ENCODE data around the gene ZPBP. TPM values are rescaled to one million over a fixed set of nuclear protein-coding genes. Genes with fewer than 3 reads are reported as not detected.

ZPBP gene
- polyA plus RNA-seq, 1 donor from 2014 or later: not detected

DNA sequence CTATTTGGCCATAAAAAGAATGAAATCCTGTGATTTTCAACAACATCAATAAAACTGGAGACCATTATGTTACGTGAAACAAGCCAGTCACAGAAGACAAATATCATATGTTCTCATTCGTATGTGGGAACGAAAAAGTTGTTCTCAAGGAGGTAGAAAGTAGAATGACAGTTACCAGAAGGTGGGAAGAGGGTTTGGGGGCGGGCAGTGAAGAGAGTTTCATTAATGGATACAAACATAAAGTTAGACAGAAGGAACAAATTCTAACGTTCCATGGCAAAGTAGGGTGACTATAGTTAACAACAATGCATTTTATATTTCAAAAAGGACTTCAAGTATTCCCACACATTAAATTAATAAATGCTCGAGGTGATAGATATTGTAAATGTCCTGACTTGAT is 97.4 kb downstream of the ZPBP start:
- no peaks in the 10 kb centered on the region for H3K36me3 ChIP-seq (ENCODE audit: insufficient read depth, low read length)

DNA sequence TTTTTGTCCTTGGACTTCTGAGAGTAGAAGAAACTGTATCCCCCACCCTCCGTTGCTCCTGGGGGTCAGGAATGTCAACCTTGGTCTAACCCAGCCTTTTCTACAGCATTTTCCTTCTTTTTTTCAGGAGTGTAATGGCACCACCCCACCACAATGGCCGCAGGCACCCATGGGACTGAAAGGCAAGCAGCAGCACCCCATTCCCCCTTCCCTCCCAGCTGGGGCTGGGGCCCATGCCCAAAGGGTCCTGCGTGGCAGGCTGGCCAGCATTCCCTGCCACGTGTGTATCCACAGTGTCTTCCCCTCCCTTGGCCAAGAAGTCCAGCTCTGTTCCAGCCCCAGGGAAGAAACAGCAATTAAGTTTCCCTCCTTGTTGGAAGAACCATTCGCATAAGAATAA is 106.9 kb downstream of the ZPBP start:
- Histone ChIP-seq H3K79me2 (replicated peaks; ENCODE audit: insufficient read depth, low read length) (no peaks in the 10 kb centered on the region), H3K4me2 (ENCODE audit: low read length) (no peak overlapping the region), H3F3A (ENCODE audit: insufficient read depth, low read length, poor library complexity, severe bottlenecking) (no peaks in the 10 kb centered on the region), H3K9me3 (ENCODE audit: low read length) (no peaks in the 10 kb centered on the region), H3K9me2 (ENCODE audit: insufficient read depth, low read length) (no peaks in the 10 kb centered on the region), H3K27me3 (ENCODE audit: insufficient read depth, low read depth, low read length) (no peaks in the 10 kb centered on the region), H3K27ac (ENCODE audit: low read length) (no peak overlapping the region), H3K9ac (ENCODE audit: low read length) (no peak overlapping the region), H2AFZ (ENCODE audit: low read depth, low read length) (no peak overlapping the region), H4K20me1 (ENCODE audit: insufficient read depth) (no peaks in the 10 kb centered on the region), H3K36me3 (ENCODE audit: insufficient read depth, low read length) (no peaks in the 10 kb centered on the region), H3K4me3 (ENCODE audit: low read length) (no peak overlapping the region)
- TF ChIP-seq RAD21 (conservative IDR thresholded peaks at IDR 0.05) (no peak), EP300 (conservative IDR thresholded peaks at IDR 0.05; ENCODE audit: poor library complexity, severe bottlenecking) (no peak), EZH2 (IDR thresholded peaks at IDR 0.05; ENCODE audit: borderline replicate concordance, insufficient read depth, low read length, poor library complexity, severe bottlenecking) (no peak), MXI1 (conservative IDR thresholded peaks at IDR 0.05; ENCODE audit: poor library complexity, severe bottlenecking) (no peak), POLR2AphosphoS5 (IDR thresholded peaks at IDR 0.05) (no peak), TAF1 (IDR thresholded peaks at IDR 0.05; ENCODE audit: low read depth) (no peak), SMC3 (conservative IDR thresholded peaks at IDR 0.05; ENCODE audit: poor library complexity) (no peak)
- TF ChIP-seq, protein P1, sequence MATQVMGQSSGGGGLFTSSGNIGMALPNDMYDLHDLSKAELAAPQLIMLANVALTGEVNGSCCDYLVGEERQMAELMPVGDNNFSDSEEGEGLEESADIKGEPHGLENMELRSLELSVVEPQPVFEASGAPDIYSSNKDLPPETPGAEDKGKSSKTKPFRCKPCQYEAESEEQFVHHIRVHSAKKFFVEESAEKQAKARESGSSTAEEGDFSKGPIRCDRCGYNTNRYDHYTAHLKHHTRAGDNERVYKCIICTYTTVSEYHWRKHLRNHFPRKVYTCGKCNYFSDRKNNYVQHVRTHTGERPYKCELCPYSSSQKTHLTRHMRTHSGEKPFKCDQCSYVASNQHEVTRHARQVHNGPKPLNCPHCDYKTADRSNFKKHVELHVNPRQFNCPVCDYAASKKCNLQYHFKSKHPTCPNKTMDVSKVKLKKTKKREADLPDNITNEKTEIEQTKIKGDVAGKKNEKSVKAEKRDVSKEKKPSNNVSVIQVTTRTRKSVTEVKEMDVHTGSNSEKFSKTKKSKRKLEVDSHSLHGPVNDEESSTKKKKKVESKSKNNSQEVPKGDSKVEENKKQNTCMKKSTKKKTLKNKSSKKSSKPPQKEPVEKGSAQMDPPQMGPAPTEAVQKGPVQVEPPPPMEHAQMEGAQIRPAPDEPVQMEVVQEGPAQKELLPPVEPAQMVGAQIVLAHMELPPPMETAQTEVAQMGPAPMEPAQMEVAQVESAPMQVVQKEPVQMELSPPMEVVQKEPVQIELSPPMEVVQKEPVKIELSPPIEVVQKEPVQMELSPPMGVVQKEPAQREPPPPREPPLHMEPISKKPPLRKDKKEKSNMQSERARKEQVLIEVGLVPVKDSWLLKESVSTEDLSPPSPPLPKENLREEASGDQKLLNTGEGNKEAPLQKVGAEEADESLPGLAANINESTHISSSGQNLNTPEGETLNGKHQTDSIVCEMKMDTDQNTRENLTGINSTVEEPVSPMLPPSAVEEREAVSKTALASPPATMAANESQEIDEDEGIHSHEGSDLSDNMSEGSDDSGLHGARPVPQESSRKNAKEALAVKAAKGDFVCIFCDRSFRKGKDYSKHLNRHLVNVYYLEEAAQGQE (IDR thresholded peaks at IDR 0.05; ENCODE audit: borderline replicate concordance): no peak
- TF ChIP-seq, protein P2, sequence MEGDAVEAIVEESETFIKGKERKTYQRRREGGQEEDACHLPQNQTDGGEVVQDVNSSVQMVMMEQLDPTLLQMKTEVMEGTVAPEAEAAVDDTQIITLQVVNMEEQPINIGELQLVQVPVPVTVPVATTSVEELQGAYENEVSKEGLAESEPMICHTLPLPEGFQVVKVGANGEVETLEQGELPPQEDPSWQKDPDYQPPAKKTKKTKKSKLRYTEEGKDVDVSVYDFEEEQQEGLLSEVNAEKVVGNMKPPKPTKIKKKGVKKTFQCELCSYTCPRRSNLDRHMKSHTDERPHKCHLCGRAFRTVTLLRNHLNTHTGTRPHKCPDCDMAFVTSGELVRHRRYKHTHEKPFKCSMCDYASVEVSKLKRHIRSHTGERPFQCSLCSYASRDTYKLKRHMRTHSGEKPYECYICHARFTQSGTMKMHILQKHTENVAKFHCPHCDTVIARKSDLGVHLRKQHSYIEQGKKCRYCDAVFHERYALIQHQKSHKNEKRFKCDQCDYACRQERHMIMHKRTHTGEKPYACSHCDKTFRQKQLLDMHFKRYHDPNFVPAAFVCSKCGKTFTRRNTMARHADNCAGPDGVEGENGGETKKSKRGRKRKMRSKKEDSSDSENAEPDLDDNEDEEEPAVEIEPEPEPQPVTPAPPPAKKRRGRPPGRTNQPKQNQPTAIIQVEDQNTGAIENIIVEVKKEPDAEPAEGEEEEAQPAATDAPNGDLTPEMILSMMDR (IDR thresholded peaks at IDR 0.05; ENCODE audit: poor library complexity, severe bottlenecking): no peak

More for the DNA sequence above, 97.4 kb downstream of the ZPBP start:
- H3K9ac ChIP-seq (ENCODE audit: low read length): no peak overlapping the region
- TF ChIP-seq, protein P2 (IDR thresholded peaks at IDR 0.05; ENCODE audit: poor library complexity, severe bottlenecking): no peak
- no peak for TF ChIP-seq TAF1 (IDR thresholded peaks at IDR 0.05; ENCODE audit: low read depth)
- no peak for TF ChIP-seq EZH2 (IDR thresholded peaks at IDR 0.05; ENCODE audit: borderline replicate concordance, insufficient read depth, low read length, poor library complexity, severe bottlenecking)
- TF ChIP-seq SMC3 (conservative IDR thresholded peaks at IDR 0.05; ENCODE audit: poor library complexity): no peak
- no peak for TF ChIP-seq POLR2AphosphoS5 (IDR thresholded peaks at IDR 0.05)
- TF ChIP-seq MXI1 (conservative IDR thresholded peaks at IDR 0.05; ENCODE audit: poor library complexity, severe bottlenecking): no peak
- no peak for TF ChIP-seq EP300 (conservative IDR thresholded peaks at IDR 0.05; ENCODE audit: poor library complexity, severe bottlenecking)
- TF ChIP-seq, protein P1 (IDR thresholded peaks at IDR 0.05; ENCODE audit: borderline replicate concordance): no peak
- TF ChIP-seq RAD21 (conservative IDR thresholded peaks at IDR 0.05): no peak
- no peaks in the 10 kb centered on the region for H4K20me1 ChIP-seq (ENCODE audit: insufficient read depth)
- H3K27ac ChIP-seq (ENCODE audit: low read length): no peak overlapping the region
- no peaks in the 10 kb centered on the region for H3F3A ChIP-seq (ENCODE audit: insufficient read depth, low read length, poor library complexity, severe bottlenecking)
- no peak overlapping the region for H3K4me2 ChIP-seq (ENCODE audit: low read length)
- H2AFZ ChIP-seq (ENCODE audit: low read depth, low read length): no peak overlapping the region
- H3K9me3 ChIP-seq (ENCODE audit: low read length): no peaks in the 10 kb centered on the region
- no peaks in the 10 kb centered on the region for H3K79me2 ChIP-seq (replicated peaks; ENCODE audit: insufficient read depth, low read length)
- H3K4me3 ChIP-seq (ENCODE audit: low read length): no peak overlapping the region
- no peaks in the 10 kb centered on the region for H3K27me3 ChIP-seq (ENCODE audit: insufficient read depth, low read depth, low read length)
- H3K9me2 ChIP-seq (ENCODE audit: insufficient read depth, low read length): no peaks in the 10 kb centered on the region
